H1 (cell line): ENCODE data around the gene OASL. TPM values are rescaled to one million over a fixed set of nuclear protein-coding genes. Genes with fewer than 3 reads are reported as not detected.
"Not testable (repeated sequence)": the region's sequence is repeated elsewhere in the genome, so short reads cannot be mapped to it uniquely, and the experiment has no call there.

Source experiments
- CTCF ChIA-PET: fragments of 300-600 bp; sonication (Branson Sonifier 250); formaldehyde crosslinking; loops from one replicate; lab custom pipeline; 2021; ENCODE audit not compliant: partially characterized antibody; lab: Charles Lee
- POLR2A ChIA-PET: fragments of 300-600 bp; sonication (Branson Sonifier 250); formaldehyde crosslinking; loops from one replicate; lab custom pipeline; 2021; ENCODE audit warnings: inconsistent platforms; ENCODE audit not compliant: partially characterized antibody; lab: Charles Lee
- DNase-seq, 2 experiments: peaks; one replicate each; pipeline versions ENCODE4 v3.0.0 to v3.0.0-alpha.2; 2010 to 2022; ENCODE audit warnings: low spot score in 2 of 2, low read depth in 1 of 2, mixed read lengths in 1 of 2
- FAIRE-seq: peaks from 2 replicates; lab custom pipeline; 2011; peaks lifted over from hg19 to GRCh38; lab: Jason Lieb, UNC
- H2AFZ ChIP-seq: 2 replicates; pipeline ENCODE4 v1.8.1; 2012; ENCODE audit warnings: low read length, inconsistent platforms
- H2AK5ac ChIP-seq: 2 replicates; pipeline ENCODE4 v1.6.1; 2013; ENCODE audit warnings: low read depth, low read length
- H2BK120ac ChIP-seq: replicated peaks from 2 replicates; pipeline ENCODE3; 2013; ENCODE audit warnings: low read depth, low read length, inconsistent platforms
- H2BK12ac ChIP-seq: 2 replicates; pipeline ENCODE4 v1.6.1; 2013; ENCODE audit warnings: low read depth, low read length
- H2BK15ac ChIP-seq: 2 replicates; pipeline ENCODE4 v1.6.1; 2013; ENCODE audit warnings: low read length
- H2BK20ac ChIP-seq: 2 replicates; pipeline ENCODE4 v1.6.1; 2013; ENCODE audit warnings: low read length
- H2BK5ac ChIP-seq: 2 replicates; pipeline ENCODE4 v1.6.1; 2013; ENCODE audit warnings: low read depth, low read length
- H3K14ac ChIP-seq: 2 replicates; pipeline ENCODE4 v1.6.1; 2013; ENCODE audit warnings: inconsistent platforms; ENCODE audit not compliant: insufficient read length
- H3K18ac ChIP-seq: 2 replicates; pipeline ENCODE4 v1.6.1; 2013; ENCODE audit warnings: low read length; ENCODE audit errors: extremely low read depth
- H3K23ac ChIP-seq: 2 replicates; pipeline ENCODE4 v1.6.1; 2013; ENCODE audit warnings: inconsistent platforms; ENCODE audit not compliant: insufficient read length
- H3K23me2 ChIP-seq: 2 replicates; pipeline ENCODE4 v1.6.1; 2013; ENCODE audit warnings: low read depth, low read length
- H3K27ac ChIP-seq: 2 replicates; pipeline ENCODE4 v1.6.1; 2011; ENCODE audit warnings: low read depth, low read length, inconsistent platforms
- H3K27me3 ChIP-seq, 4 experiments: replicated peaks in 1 of 4; 1 replicate in 1 of 4; 2 replicates in 3 of 4; pipeline versions ENCODE4 v1.6.1 to v1.8.1; 2011 to 2013; ENCODE audit warnings: low read length in 3 of 4, mild to moderate bottlenecking in 3 of 4, inconsistent platforms in 2 of 4, mixed read lengths in 2 of 4, moderate library complexity in 1 of 4; ENCODE audit not compliant: control insufficient read depth in 3 of 4, insufficient read depth in 3 of 4; ENCODE audit errors: extremely low read depth in 1 of 4
- H3K36me3 ChIP-seq, 4 experiments: 2 replicates each; pipeline versions ENCODE4 v1.6.1 to v1.8.1; 2011 to 2013; ENCODE audit warnings: mild to moderate bottlenecking in 4 of 4, low read length in 3 of 4, moderate library complexity in 2 of 4, control low read depth in 1 of 4, inconsistent platforms in 1 of 4; ENCODE audit not compliant: insufficient read depth in 4 of 4, control insufficient read depth in 2 of 4
- H3K4ac ChIP-seq: replicated peaks from 2 replicates; pipeline ENCODE3; 2013; ENCODE audit warnings: low read length, low read depth, mixed read lengths, inconsistent platforms; ENCODE audit not compliant: insufficient read length
- H3K4me1 ChIP-seq, 4 experiments: replicated peaks in 1 of 4; 1 replicate in 1 of 4; 2 replicates in 3 of 4; pipeline versions ENCODE4 v1.6.1 to v1.8.1; 2011 to 2013; ENCODE audit warnings: low read length in 3 of 4, inconsistent platforms in 2 of 4, mixed read lengths in 1 of 4; ENCODE audit not compliant: insufficient read depth in 4 of 4, control insufficient read depth in 3 of 4
- H3K4me2 ChIP-seq, 2 experiments: 2 replicates each; pipeline versions ENCODE4 v1.6.1 to v1.8.1; 2011 to 2013; ENCODE audit warnings: low read depth in 2 of 2, low read length in 2 of 2, control low read depth in 1 of 2, inconsistent platforms in 1 of 2, mild to moderate bottlenecking in 1 of 2; ENCODE audit not compliant: insufficient read depth in 1 of 2
- H3K4me3 ChIP-seq, 4 experiments: fragments of 200-600, 300-600 bp in 1 of 4; sonication (generic), shearing (Covaris generic), sonication (Bioruptor Twin) in 1 of 4; 2 replicates each; pipeline versions ENCODE4 v1.5.1 to v1.8.1; 2011 to 2016; ENCODE audit warnings: low read length in 4 of 4, low read depth in 3 of 4, control low read depth in 2 of 4, inconsistent platforms in 2 of 4, mild to moderate bottlenecking in 2 of 4, mixed read lengths in 1 of 4, moderate library complexity in 1 of 4; ENCODE audit not compliant: insufficient read depth in 2 of 4; ENCODE audit errors: extremely low read depth in 1 of 4
- H3K56ac ChIP-seq: replicated peaks from 2 replicates; pipeline ENCODE3; 2013; ENCODE audit warnings: low read depth, mild to moderate bottlenecking, mixed read lengths, low read length, inconsistent platforms; ENCODE audit not compliant: insufficient read length
- H3K79me1 ChIP-seq: 2 replicates; pipeline ENCODE4 v1.6.1; 2013; ENCODE audit warnings: low read depth, low read length, control low read depth
- H3K79me2 ChIP-seq, 2 experiments: 2 replicates each; pipeline versions ENCODE4 v1.6.1 to v1.8.1; 2012 to 2013; ENCODE audit warnings: low read length in 2 of 2, mild to moderate bottlenecking in 2 of 2, inconsistent platforms in 1 of 2; ENCODE audit not compliant: insufficient read depth in 2 of 2, control insufficient read depth in 1 of 2
- H3K9ac ChIP-seq, 4 experiments: replicated peaks in 1 of 4; 1 replicate in 1 of 4; 2 replicates in 3 of 4; pipeline versions ENCODE4 v1.6.1 to v1.8.1; 2011 to 2013; ENCODE audit warnings: low read depth in 3 of 4, low read length in 3 of 4, control low read depth in 2 of 4, mild to moderate bottlenecking in 2 of 4, moderate library complexity in 2 of 4, inconsistent platforms in 1 of 4; ENCODE audit errors: extremely low read depth in 1 of 4
- H3K9me3 ChIP-seq, 2 experiments: 2 replicates each; pipeline versions ENCODE4 v1.6.1 to v1.8.1; 2012 to 2013; ENCODE audit warnings: mild to moderate bottlenecking in 2 of 2, moderate library complexity in 2 of 2, control low read depth in 1 of 2, inconsistent platforms in 1 of 2, low read depth in 1 of 2, low read length in 1 of 2, mixed read lengths in 1 of 2; ENCODE audit not compliant: insufficient read depth in 2 of 2
- H4K20me1 ChIP-seq, 2 experiments: replicated peaks in 1 of 2; 2 replicates each; pipeline versions ENCODE3 to v1.8.1; 2011 to 2013; ENCODE audit warnings: inconsistent platforms in 2 of 2, low read length in 2 of 2, mild to moderate bottlenecking in 1 of 2; ENCODE audit not compliant: insufficient read depth in 2 of 2, control insufficient read depth in 1 of 2
- H4K5ac ChIP-seq: 2 replicates; pipeline ENCODE4 v1.6.1; 2013; ENCODE audit warnings: low read length, low read depth, mixed read lengths, inconsistent platforms; ENCODE audit not compliant: insufficient read length
- H4K8ac ChIP-seq: 2 replicates; pipeline ENCODE4 v1.8.0; 2013; ENCODE audit warnings: mild to moderate bottlenecking, moderate library complexity, low read length, inconsistent platforms; ENCODE audit not compliant: insufficient read depth; ENCODE audit errors: extremely low read depth
- H4K91ac ChIP-seq: replicated peaks from 2 replicates; pipeline ENCODE3; 2013; ENCODE audit warnings: low read length, mixed read lengths, inconsistent platforms; ENCODE audit not compliant: insufficient read length
- EP300 ChIP-seq, 2 experiments: IDR thresholded peaks; 1 replicate in 1 of 2; 2 replicates in 1 of 2; pipeline ENCODE4 v1.6.1; 2011 to 2012; ENCODE audit warnings: low read depth in 2 of 2, low read length in 2 of 2, mild to moderate bottlenecking in 2 of 2, borderline replicate concordance in 1 of 2, inconsistent platforms in 1 of 2, moderate library complexity in 1 of 2
- HDAC2 ChIP-seq, 2 experiments: fragments of 300-600 bp in 1 of 2; sonication (generic) in 1 of 2; IDR thresholded peaks; 2 replicates each; pipeline ENCODE4 v1.6.1; 2011 to 2012; ENCODE audit warnings: low read depth in 2 of 2, low read length in 2 of 2, mild to moderate bottlenecking in 2 of 2, moderate library complexity in 2 of 2, borderline replicate concordance in 1 of 2, inconsistent platforms in 1 of 2
- JUND ChIP-seq: IDR thresholded peaks from 2 replicates; pipeline ENCODE4 v1.6.1; 2011; ENCODE audit warnings: mild to moderate bottlenecking, improper control_type of control experiment, low read length
- POU5F1 ChIP-seq: IDR thresholded peaks from 2 replicates; pipeline ENCODE4 v1.6.1; 2011; ENCODE audit warnings: low read depth, mild to moderate bottlenecking, low read length, moderate library complexity
- TAF7 ChIP-seq: optimal IDR thresholded peaks from 2 replicates; pipeline ENCODE3; 2011; ENCODE audit warnings: low read depth, mild to moderate bottlenecking, inconsistent platforms, low read length, moderate library complexity, borderline replicate concordance
- WGBS, 2 experiments: shearing (Covaris generic) in 1 of 2; methylation state at CpG; one replicate each; pipeline versions ENCODE4 v1.1.6 to v1.1.7; 2013 to 2015; ENCODE audit warnings: low lambda C conversion rate in 2 of 2, mixed read lengths in 2 of 2, inconsistent platforms in 1 of 2, low coverage in 1 of 2, missing lambda C conversion rate in 1 of 2; ENCODE audit not compliant: insufficient replicate concordance in 2 of 2, insufficient coverage in 1 of 2, insufficient read length in 1 of 2; ENCODE audit errors: extremely low coverage in 1 of 2, missing lambda C conversion rate in 1 of 2; 5-methylcytosine and 5-hydroxymethylcytosine counted together
- polyA plus RNA-seq, 7 experiments: library from polyadenylated mRNA; depleted of rRNA in 3 of 7; stranded (reverse) in 5 of 7; unstranded in 2 of 7; fragments of >200 nt in 5 of 7; fragments of 200-250 nt in 2 of 7; gene quantifications; 1 replicate in 5 of 7; 2 replicates in 1 of 7; 4 replicates in 1 of 7; pipeline versions ENCODE4 v1.2.1 to v1.2.3, GENCODE V29; 2011 to 2013; ENCODE audit warnings: missing spikeins in 2 of 7, mixed read lengths in 2 of 7
- total RNA-seq: library from RNA; stranded (reverse); fragmentation: NEBNext Ultra II Directional; extraction: Animal tissue kit (Norgen Biotek cat#: 25700); gene quantifications from 2 replicates; pipeline ENCODE4 v1.2.1, GENCODE V29; 2021

Gene OASL
- total and polyA plus RNA-seq, 2 of the 8 experiments (the other 6 are each of a cell fraction or from before 2014, with no cell fraction given): not detected

GRCh38 chr12:121048442-121048841, 9.4 kb upstream of the OASL start (continued):
- TF ChIP-seq HDAC2 (IDR thresholded peaks at IDR 0.05; ENCODE audit: borderline replicate concordance in 1 of 2, low read depth in 2 of 2, low read length in 2 of 2): no peak
- no peak for TF ChIP-seq JUND
- no peak for TF ChIP-seq EP300 (IDR thresholded peaks at IDR 0.05; ENCODE audit: borderline replicate concordance in 1 of 2, low read depth in 2 of 2, low read length in 2 of 2)
- no peak for TF ChIP-seq POU5F1
- TF ChIP-seq TAF7: no peak

- WGBS, 2 experiments: 88% methylated on average over 12 of the region's 12 CpGs; no CpG with 5 or more reads in 1 of the 2 experiments
- H2BK15ac ChIP-seq, H3K9ac ChIP-seq, H4K8ac ChIP-seq, H2BK20ac ChIP-seq, H3K36me3 ChIP-seq, FAIRE-seq, H3K4me2 ChIP-seq, H4K20me1 ChIP-seq, DNase-seq, H3K23ac ChIP-seq, H3K79me1 ChIP-seq, POLR2A ChIA-PET, H2AFZ ChIP-seq, H3K4ac ChIP-seq, H3K27ac ChIP-seq, H3K27me3 ChIP-seq, H2BK120ac ChIP-seq, H3K9me3 ChIP-seq, H3K23me2 ChIP-seq, H2AK5ac ChIP-seq, H3K4me3 ChIP-seq, H2BK12ac ChIP-seq, H4K5ac ChIP-seq, H3K18ac ChIP-seq, H4K91ac ChIP-seq, H3K56ac ChIP-seq, H3K14ac ChIP-seq, H2BK5ac ChIP-seq, H3K79me2 ChIP-seq, H3K4me1 ChIP-seq: not testable (repeated sequence)
- CTCF ChIA-PET: interaction anchor here (0.7 to 2.0 kb wide), 5 partner anchors 13 to 397 kb away, joined by 3 to 10 read pairs (median 3); no protein-coding TSS in a partner anchor
These were observed 8.4 kb upstream of the OASL start for GRCh38 chr12:121047400-121047799.
